Gastrocnemius medialis (tissue), 4 donors: Measurements from ENCODE around the gene OBSCN. TPM values are rescaled to one million over a fixed set of nuclear protein-coding genes. Genes with fewer than 3 reads are reported as not detected.
A peak's percentile ranks its signal among the peaks of the same experiment; 100 is the strongest.

Experiments used
- ATAC-seq, 2 donors: fragments of 150-250 bp; one replicate each; pipeline ENCODE4 v1.9.1; 2016
- DNase-seq, 2 donors: peaks; one replicate each; pipeline ENCODE4 v3.0.0-alpha.2; 2019
- H3K27ac ChIP-seq, 4 donors: fragments of 200-600 bp; sonication (generic); 1 replicate in 1 of 4; 2 replicates in 3 of 4; pipeline ENCODE4 v1.5.1; 2016 to 2018; ENCODE audit warnings: mild to moderate bottlenecking in 2 of 4, moderate library complexity in 1 of 4
- H3K27me3 ChIP-seq, 3 donors: fragments of 200-600 bp; sonication (generic) in 2 of 3; 1 replicate in 1 of 3; 2 replicates in 2 of 3; pipeline versions ENCODE4 v1.5.1 to v1.6.0; 2016 to 2019; ENCODE audit warnings: mild to moderate bottlenecking in 1 of 3, moderate library complexity in 1 of 3
- H3K36me3 ChIP-seq, 2 donors: fragments of 200-600 bp; sonication (generic) in 1 of 2; one replicate each; pipeline ENCODE4 v1.5.1; 2017 to 2018
- H3K4me1 ChIP-seq, 2 donors: fragments of 200-600 bp; sonication (generic) in 1 of 2; one replicate each; pipeline ENCODE4 v1.5.1; 2016 to 2017; ENCODE audit warnings: mild to moderate bottlenecking in 2 of 2
- H3K4me3 ChIP-seq, 4 donors: fragments of 200-600 bp; sonication (generic) in 3 of 4; 1 replicate in 1 of 4; 2 replicates in 3 of 4; pipeline ENCODE4 v1.5.1; 2016 to 2019; ENCODE audit warnings: mild to moderate bottlenecking in 2 of 4
- H3K9me3 ChIP-seq, 3 donors: fragments of 200-600 bp; sonication (generic) in 2 of 3; 1 replicate in 1 of 3; 2 replicates in 2 of 3; pipeline ENCODE4 v1.5.1; 2016 to 2019
- POLR2A ChIP-seq, 2 donors: fragments of 450-650 bp; IDR thresholded peaks; one replicate each; pipeline ENCODE4 v1.6.1; 2017; ENCODE audit warnings: antibody characterized with exemption in 2 of 2, mild to moderate bottlenecking in 2 of 2, moderate library complexity in 2 of 2
- in situ Hi-C, 4 donors: fragments of 200-750 bp; cut with MboI; loops; one replicate each; pipeline versions ENCODE4 v1.15.0 to v1.8.0; 2017; ENCODE audit warnings: low sequenced_read_pairs in 4 of 4
- intact Hi-C: fragments of 100-400 bp; cut with DNase I; formaldehyde crosslinking; loops from one replicate; pipeline ENCODE4 v1.15.1; 2023; ENCODE audit warnings: low total_unique reads
- total RNA-seq, 4 donors: library from RNA; depleted of rRNA; stranded (reverse); fragments of >200 nt; gene quantifications; one replicate each; pipeline versions ENCODE4 v1.1.0 to v1.2.3, GENCODE V29; 2016
- TF ChIP-seq, protein P1 (sequence below), 5 experiments: fragments of 450-650 bp in 3 of 5; fragments of 200-600 bp in 2 of 5; sonication (generic) in 2 of 5; IDR thresholded peaks in 4 of 5; conservative IDR thresholded peaks in 1 of 5; 1 replicate in 4 of 5; 2 replicates in 1 of 5; pipeline ENCODE4 v1.5.1; 2016 to 2019; ENCODE audit warnings: antibody characterized with exemption in 5 of 5, mild to moderate bottlenecking in 3 of 5, moderate library complexity in 3 of 5

Gene OBSCN
- total RNA-seq, 4 donors from 2014 or later: 798 to 1,571 (median 1,162) TPM

DNA sequence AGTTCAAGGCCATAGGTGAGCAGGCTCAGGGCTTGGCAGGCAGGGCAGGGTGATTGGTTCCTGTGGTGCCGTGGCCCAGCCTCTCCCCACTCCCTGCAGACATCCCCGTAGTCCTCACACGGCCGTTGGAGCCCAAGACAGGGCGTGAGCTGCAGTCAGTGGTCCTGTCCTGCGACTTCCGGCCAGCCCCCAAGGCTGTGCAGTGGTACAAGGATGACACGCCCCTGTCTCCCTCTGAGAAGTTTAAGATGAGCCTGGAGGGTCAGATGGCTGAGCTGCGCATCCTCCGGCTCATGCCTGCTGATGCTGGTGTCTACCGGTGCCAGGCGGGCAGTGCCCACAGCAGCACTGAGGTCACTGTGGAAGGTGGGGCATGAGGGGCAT is 71.9 kb downstream of the OBSCN start:
- ATAC-seq (no peak), DNase-seq (peak in 1 of 2 donors; percentile 17)
- H3K4me1 ChIP-seq: peaks cover 0 to 23% of the 10 kb centered on the region in 2 donors
- H3K27me3 ChIP-seq: no peaks in the 10 kb centered on the region
- H3K9me3 ChIP-seq: no peaks in the 10 kb centered on the region
- in situ Hi-C loops: no loop called here
- no peak overlapping the region for H3K4me3 ChIP-seq
- peak overlapping the region in 2 of 4 donors; percentile 15 to 89 for H3K27ac ChIP-seq
- peaks cover 0 to 89% of the 10 kb centered on the region in 2 donors for H3K36me3 ChIP-seq
- no peak for TF ChIP-seq POLR2A (IDR thresholded peaks at IDR 0.05)
- TF ChIP-seq, protein P1, sequence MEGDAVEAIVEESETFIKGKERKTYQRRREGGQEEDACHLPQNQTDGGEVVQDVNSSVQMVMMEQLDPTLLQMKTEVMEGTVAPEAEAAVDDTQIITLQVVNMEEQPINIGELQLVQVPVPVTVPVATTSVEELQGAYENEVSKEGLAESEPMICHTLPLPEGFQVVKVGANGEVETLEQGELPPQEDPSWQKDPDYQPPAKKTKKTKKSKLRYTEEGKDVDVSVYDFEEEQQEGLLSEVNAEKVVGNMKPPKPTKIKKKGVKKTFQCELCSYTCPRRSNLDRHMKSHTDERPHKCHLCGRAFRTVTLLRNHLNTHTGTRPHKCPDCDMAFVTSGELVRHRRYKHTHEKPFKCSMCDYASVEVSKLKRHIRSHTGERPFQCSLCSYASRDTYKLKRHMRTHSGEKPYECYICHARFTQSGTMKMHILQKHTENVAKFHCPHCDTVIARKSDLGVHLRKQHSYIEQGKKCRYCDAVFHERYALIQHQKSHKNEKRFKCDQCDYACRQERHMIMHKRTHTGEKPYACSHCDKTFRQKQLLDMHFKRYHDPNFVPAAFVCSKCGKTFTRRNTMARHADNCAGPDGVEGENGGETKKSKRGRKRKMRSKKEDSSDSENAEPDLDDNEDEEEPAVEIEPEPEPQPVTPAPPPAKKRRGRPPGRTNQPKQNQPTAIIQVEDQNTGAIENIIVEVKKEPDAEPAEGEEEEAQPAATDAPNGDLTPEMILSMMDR (IDR thresholded peaks at IDR 0.05 in 4 of 5, conservative IDR thresholded peaks at IDR 0.05 in 1 of 5): no peak
- intact Hi-C loops: loop anchor here (5.0 kb wide), 2 partner anchors 52 to 67 kb away; no protein-coding TSS in a partner anchor

DNA sequence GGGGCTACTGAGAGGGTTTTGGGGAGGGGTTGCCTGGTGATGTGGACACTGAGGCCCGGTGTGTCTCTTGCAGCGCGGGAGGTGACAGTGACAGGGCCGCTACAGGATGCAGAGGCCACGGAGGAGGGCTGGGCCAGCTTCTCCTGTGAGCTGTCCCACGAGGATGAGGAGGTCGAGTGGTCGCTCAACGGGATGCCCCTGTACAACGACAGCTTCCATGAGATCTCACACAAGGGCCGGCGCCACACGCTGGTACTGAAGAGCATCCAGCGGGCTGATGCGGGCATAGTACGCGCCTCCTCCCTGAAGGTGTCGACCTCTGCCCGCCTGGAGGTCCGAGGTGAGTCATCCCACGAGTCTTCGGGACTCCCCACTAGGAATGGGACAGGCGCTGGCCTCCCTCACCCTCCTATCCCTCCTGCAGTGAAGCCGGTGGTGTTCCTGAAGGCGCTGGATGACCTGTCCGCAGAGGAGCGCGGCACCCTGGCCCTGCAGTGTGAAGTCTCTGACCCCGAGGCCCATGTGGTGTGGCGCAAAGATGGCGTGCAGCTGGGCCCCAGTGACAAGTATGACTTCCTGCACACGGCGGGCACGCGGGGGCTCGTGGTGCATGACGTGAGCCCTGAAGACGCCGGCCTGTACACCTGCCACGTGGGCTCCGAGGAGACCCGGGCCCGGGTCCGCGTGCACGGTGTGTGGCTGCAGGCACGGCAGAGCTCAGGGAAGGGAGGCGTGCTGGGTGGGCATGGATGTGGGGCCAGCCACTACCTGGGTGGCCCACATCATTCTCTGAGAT is 72.5 kb downstream of the OBSCN start:
- in situ Hi-C loops (no loop called here), intact Hi-C loops (loop anchor here (5.0 kb wide), 1 partner anchor 53 kb away; no protein-coding TSS in a partner anchor)
- H3K27ac ChIP-seq: peak overlapping the region; percentile 79 to 89 (median 86)
- H3K9me3 ChIP-seq: no peaks in the 10 kb centered on the region
- TF ChIP-seq, protein P1 (IDR thresholded peaks at IDR 0.05 in 4 of 5, conservative IDR thresholded peaks at IDR 0.05 in 1 of 5): no peak
- no peak for TF ChIP-seq POLR2A (IDR thresholded peaks at IDR 0.05)
- no peaks in the 10 kb centered on the region for H3K27me3 ChIP-seq
- peaks cover 0 to 17% of the 10 kb centered on the region in 2 donors for H3K4me1 ChIP-seq
- H3K4me3 ChIP-seq: no peak overlapping the region
- ATAC-seq (no peak), DNase-seq (peak in 1 of 2 donors; percentile 62)
- peaks cover 0 to 89% of the 10 kb centered on the region in 2 donors for H3K36me3 ChIP-seq

DNA sequence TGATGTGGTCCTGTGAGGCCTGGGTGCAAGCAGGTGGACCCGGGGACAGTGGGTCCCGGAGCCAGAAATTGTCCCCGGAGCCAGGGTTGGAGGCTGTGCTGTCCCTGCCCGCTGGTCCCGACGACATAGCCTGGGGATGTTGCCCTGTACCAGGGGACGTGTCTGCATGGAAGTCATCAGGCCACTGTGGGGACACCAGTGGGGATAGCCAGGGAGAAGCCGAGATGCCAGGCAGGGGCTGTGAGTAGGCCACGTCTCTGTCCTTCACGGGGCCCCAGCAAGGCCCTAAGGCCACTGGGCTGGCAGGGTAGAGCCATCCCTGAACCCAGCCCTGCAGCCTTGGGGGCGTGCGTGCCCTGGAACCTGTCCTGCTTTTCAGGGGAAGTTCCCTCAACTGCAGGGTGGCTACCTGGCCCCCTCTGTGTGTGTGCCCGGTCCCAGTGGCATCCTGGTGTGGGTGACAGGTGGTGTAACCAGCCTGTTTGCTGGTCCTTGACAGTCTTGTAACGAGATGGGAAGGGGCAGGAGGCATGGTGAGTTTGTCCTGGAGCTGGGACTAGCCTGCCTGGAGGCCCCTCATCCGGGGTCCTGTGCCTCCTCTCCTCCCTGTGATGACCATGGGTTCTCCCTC is 73.2 kb downstream of the OBSCN start:
- H3K27me3 ChIP-seq: no peaks in the 10 kb centered on the region
- TF ChIP-seq POLR2A (IDR thresholded peaks at IDR 0.05): no peak
- intact Hi-C loops (loop anchor here (5.0 kb wide), 1 partner anchor 54 kb away; no protein-coding TSS in a partner anchor), in situ Hi-C loops (no loop called here)
- H3K9me3 ChIP-seq: no peaks in the 10 kb centered on the region
- no peak overlapping the region for H3K4me3 ChIP-seq
- peaks cover 0 to 97% of the 10 kb centered on the region in 2 donors for H3K36me3 ChIP-seq
- H3K27ac ChIP-seq: peak overlapping the region; percentile 79 to 89 (median 86)
- H3K4me1 ChIP-seq: peaks cover 0 to 13% of the 10 kb centered on the region in 2 donors
- peak in 1 of 2 donors; percentile 14 for DNase-seq
- no peak for ATAC-seq

DNA sequence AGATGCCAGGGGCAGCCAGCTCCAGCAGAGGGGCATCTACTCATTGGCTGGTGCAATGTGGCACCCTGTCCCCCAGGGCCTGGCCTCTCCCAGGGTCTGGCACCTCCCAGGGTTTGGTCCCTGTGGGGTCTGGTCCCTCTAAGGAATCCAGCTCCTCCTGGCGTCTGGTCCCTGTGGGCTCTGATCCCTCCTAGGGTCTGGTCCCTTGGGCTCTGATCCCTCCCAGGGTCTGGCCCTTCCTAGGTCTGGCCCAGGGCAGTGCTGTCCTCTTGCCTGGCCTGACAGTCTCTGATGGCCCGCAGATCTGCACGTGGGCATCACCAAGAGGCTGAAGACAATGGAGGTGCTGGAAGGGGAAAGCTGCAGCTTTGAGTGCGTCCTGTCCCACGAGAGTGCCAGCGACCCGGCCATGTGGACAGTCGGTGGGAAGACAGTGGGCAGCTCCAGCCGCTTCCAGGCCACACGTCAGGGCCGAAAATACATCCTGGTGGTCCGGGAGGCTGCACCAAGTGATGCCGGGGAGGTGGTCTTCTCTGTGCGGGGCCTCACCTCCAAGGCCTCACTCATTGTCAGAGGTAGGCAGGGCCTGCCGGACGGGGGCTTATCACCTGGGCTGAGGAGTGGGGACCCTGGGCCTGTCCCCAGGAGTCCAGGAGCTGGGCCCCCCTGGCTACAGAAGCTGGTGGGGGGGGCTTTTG is 73.9 kb downstream of the OBSCN start:
- in situ Hi-C loops: no loop called here
- H3K36me3 ChIP-seq: peaks cover 0 to 97% of the 10 kb centered on the region in 2 donors
- TF ChIP-seq POLR2A (IDR thresholded peaks at IDR 0.05): no peak
- TF ChIP-seq, protein P1 (IDR thresholded peaks at IDR 0.05 in 4 of 5, conservative IDR thresholded peaks at IDR 0.05 in 1 of 5): no peak
- DNase-seq: peak in 1 of 2 donors; percentile 29
- peak overlapping the region; percentile 79 to 89 (median 86) for H3K27ac ChIP-seq
- no peaks in the 10 kb centered on the region for H3K9me3 ChIP-seq
- peaks cover 0 to 13% of the 10 kb centered on the region in 2 donors for H3K4me1 ChIP-seq
- peak in 1 of 2 donors; percentile 9 for ATAC-seq
- no peaks in the 10 kb centered on the region for H3K27me3 ChIP-seq
- no peak overlapping the region for H3K4me3 ChIP-seq
- intact Hi-C loops: loop anchor here (5.0 kb wide), 1 partner anchor 54 kb away; no protein-coding TSS in a partner anchor
